ENCODE measurements around the gene KCNV2. TPM values are rescaled to one million over a fixed set of nuclear protein-coding genes. Genes with fewer than 3 reads are reported as not detected.
A peak's percentile ranks its signal among the peaks of the same experiment; 100 is the strongest.

Gene KCNV2
- total and polyA plus RNA-seq, 2 of the 13 experiments (the other 11 are each of a cell fraction or from before 2014, with no cell fraction given): not detected

DNA sequence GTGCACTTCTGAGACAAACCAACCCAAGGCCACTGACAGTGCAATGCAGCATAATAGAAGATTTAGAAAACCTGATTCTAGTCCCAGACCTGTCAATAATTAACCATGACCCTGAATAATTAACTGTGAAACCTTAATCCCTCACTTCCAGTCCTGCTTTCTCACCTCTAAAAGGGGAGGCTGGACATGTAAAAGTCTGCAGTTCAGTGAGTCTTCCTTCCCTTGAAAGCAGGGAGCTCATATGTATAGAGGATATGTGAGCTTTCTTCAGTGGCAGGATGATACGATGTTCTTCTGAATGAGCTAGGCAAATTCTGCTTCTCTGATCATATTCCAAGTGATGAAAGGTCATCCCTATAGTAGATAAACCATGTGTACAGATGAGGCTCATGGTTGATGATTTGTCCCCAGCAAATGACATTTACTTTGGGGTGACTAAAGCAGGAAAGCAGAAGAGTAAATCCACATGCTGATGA lies 2.9 kb downstream of the KCNV2 start:
- intact Hi-C loops (cut with micrococcal nuclease; ENCODE audit: unreplicated experiment): loop anchor here (10.0 kb wide), 1 partner anchor 585 kb away; no protein-coding TSS in a partner anchor
- TF ChIP-seq ZSCAN22 (CRISPR knock-in tag; IDR thresholded peaks at IDR 0.05) (no peak), SKI (IDR thresholded peaks at IDR 0.05; ENCODE audit: partially characterized antibody) (no peak), YEATS2 (CRISPR knock-in tag; IDR thresholded peaks at IDR 0.05; ENCODE audit: borderline replicate concordance) (no peak), SOX5 (CRISPR knock-in tag; IDR thresholded peaks at IDR 0.05; ENCODE audit: borderline replicate concordance) (peak; percentile 53; the same call in 1 of the 2 replicates), FOXA1 (IDR thresholded peaks at IDR 0.05) (no peak), FOXA1 (CRISPR knock-in tag; IDR thresholded peaks at IDR 0.05) (peak; percentile 67), ASH2L (IDR thresholded peaks at IDR 0.05; ENCODE audit: insufficient read length, low read depth, low read length) (peak; percentile 37), MIXL1 (CRISPR knock-in tag; IDR thresholded peaks at IDR 0.05) (0 out of 2 replicates have a peak, but pooled peaks have one; percentile 32), KLF16 (CRISPR knock-in tag; IDR thresholded peaks at IDR 0.05) (0 out of 4 replicates have a peak, but pooled peaks of 1 of the 2 experiments have one; percentile 23)
- TF ChIP-seq, protein P1, sequence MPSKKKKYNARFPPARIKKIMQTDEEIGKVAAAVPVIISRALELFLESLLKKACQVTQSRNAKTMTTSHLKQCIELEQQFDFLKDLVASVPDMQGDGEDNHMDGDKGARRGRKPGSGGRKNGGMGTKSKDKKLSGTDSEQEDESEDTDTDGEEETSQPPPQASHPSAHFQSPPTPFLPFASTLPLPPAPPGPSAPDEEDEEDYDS (CRISPR knock-in tag; IDR thresholded peaks at IDR 0.05): peak; percentile 36; the same call in 1 of the 2 replicates
- TF ChIP-seq, protein P2, sequence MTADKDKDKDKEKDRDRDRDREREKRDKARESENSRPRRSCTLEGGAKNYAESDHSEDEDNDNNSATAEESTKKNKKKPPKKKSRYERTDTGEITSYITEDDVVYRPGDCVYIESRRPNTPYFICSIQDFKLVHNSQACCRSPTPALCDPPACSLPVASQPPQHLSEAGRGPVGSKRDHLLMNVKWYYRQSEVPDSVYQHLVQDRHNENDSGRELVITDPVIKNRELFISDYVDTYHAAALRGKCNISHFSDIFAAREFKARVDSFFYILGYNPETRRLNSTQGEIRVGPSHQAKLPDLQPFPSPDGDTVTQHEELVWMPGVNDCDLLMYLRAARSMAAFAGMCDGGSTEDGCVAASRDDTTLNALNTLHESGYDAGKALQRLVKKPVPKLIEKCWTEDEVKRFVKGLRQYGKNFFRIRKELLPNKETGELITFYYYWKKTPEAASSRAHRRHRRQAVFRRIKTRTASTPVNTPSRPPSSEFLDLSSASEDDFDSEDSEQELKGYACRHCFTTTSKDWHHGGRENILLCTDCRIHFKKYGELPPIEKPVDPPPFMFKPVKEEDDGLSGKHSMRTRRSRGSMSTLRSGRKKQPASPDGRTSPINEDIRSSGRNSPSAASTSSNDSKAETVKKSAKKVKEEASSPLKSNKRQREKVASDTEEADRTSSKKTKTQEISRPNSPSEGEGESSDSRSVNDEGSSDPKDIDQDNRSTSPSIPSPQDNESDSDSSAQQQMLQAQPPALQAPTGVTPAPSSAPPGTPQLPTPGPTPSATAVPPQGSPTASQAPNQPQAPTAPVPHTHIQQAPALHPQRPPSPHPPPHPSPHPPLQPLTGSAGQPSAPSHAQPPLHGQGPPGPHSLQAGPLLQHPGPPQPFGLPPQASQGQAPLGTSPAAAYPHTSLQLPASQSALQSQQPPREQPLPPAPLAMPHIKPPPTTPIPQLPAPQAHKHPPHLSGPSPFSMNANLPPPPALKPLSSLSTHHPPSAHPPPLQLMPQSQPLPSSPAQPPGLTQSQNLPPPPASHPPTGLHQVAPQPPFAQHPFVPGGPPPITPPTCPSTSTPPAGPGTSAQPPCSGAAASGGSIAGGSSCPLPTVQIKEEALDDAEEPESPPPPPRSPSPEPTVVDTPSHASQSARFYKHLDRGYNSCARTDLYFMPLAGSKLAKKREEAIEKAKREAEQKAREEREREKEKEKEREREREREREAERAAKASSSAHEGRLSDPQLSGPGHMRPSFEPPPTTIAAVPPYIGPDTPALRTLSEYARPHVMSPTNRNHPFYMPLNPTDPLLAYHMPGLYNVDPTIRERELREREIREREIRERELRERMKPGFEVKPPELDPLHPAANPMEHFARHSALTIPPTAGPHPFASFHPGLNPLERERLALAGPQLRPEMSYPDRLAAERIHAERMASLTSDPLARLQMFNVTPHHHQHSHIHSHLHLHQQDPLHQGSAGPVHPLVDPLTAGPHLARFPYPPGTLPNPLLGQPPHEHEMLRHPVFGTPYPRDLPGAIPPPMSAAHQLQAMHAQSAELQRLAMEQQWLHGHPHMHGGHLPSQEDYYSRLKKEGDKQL (CRISPR knock-in tag; IDR thresholded peaks at IDR 0.05; ENCODE audit: low read depth): 0 out of 2 replicates have a peak, but pooled peaks have one; percentile 31
- TF ChIP-seq, protein P3, sequence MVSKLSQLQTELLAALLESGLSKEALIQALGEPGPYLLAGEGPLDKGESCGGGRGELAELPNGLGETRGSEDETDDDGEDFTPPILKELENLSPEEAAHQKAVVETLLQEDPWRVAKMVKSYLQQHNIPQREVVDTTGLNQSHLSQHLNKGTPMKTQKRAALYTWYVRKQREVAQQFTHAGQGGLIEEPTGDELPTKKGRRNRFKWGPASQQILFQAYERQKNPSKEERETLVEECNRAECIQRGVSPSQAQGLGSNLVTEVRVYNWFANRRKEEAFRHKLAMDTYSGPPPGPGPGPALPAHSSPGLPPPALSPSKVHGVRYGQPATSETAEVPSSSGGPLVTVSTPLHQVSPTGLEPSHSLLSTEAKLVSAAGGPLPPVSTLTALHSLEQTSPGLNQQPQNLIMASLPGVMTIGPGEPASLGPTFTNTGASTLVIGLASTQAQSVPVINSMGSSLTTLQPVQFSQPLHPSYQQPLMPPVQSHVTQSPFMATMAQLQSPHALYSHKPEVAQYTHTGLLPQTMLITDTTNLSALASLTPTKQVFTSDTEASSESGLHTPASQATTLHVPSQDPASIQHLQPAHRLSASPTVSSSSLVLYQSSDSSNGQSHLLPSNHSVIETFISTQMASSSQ (IDR thresholded peaks at IDR 0.05; ENCODE audit: low read depth): peak; percentile 89
- TF ChIP-seq, protein P3 (CRISPR knock-in tag; IDR thresholded peaks at IDR 0.05; ENCODE audit: borderline replicate concordance): peak; percentile 90; the same call in 1 of the 2 replicates
- TF ChIP-seq, protein P4, sequence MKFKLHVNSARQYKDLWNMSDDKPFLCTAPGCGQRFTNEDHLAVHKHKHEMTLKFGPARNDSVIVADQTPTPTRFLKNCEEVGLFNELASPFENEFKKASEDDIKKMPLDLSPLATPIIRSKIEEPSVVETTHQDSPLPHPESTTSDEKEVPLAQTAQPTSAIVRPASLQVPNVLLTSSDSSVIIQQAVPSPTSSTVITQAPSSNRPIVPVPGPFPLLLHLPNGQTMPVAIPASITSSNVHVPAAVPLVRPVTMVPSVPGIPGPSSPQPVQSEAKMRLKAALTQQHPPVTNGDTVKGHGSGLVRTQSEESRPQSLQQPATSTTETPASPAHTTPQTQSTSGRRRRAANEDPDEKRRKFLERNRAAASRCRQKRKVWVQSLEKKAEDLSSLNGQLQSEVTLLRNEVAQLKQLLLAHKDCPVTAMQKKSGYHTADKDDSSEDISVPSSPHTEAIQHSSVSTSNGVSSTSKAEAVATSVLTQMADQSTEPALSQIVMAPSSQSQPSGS (CRISPR knock-in tag; IDR thresholded peaks at IDR 0.05): 0 out of 2 replicates have a peak, but pooled peaks have one; percentile 12

More for the DNA sequence above, 2.9 kb downstream of the KCNV2 start:
- FAIRE-seq (peak; percentile 55), ATAC-seq (peak; percentile 94), DNase-seq (ENCODE audit: low spot score) (peak; percentile 76)
- 0% methylated on average over 1 of the region's 1 CpG for WGBS (ENCODE audit: low lambda C conversion rate)
- Histone ChIP-seq H4K20me1 (ENCODE audit: insufficient read depth, low read length) (no peaks in the 10 kb centered on the region), H2AFZ (ENCODE audit: low read length) (no peak overlapping the region), H3K27me3 (ENCODE audit: control insufficient read depth in 1 of 2, insufficient read depth in 2 of 2, low read length in 2 of 2) (no peaks in the 10 kb centered on the region), H3K27ac (ENCODE audit: extremely low read length, insufficient read depth, low read length) (peak overlapping the region; percentile 23), H3K4me2 (ENCODE audit: low read depth, low read length) (peak overlapping the region; percentile 54), H3K4me1 (ENCODE audit: insufficient read depth, low read length) (peaks cover 24% of the 10 kb centered on the region), H3K36me3 (replicated peaks in 1 of 2; ENCODE audit: control insufficient read depth in 1 of 2, insufficient read depth in 2 of 2, low read length in 2 of 2) (no peaks in the 10 kb centered on the region), H3K9ac (ENCODE audit: insufficient read depth, low read depth, low read length) (no peak overlapping the region), H3K79me2 (ENCODE audit: insufficient read depth, low read length) (no peaks in the 10 kb centered on the region), H3K9me3 (ENCODE audit: low read length) (no peaks in the 10 kb centered on the region), H3K4me3 (replicated peaks in 1 of 3; ENCODE audit: insufficient read depth in 1 of 3, low read depth in 2 of 3, low read length in 3 of 3) (no peak overlapping the region; a peak in 1 of 6 replicates)
- in situ Hi-C loops (cut with HindIII; ENCODE audit: extremely low pct_ligation_motif_present, low pct_unique_long_range_greater_than_20kb): no loop called here
- ChIA-PET CTCF (ENCODE audit: low intra/inter-chr PET ratio, low total read pairs) (no interaction called here), POLR2A (no interaction called here)
- no TSS peak for BruUV-seq (replicated peaks)
